GM10266 (cell line): ENCODE results near the gene LATS2.

Experiments used
- DNase-seq: peaks from one replicate; pipeline ENCODE4 v3.0.0; 2012; ENCODE audit errors: extremely low spot score
- CTCF ChIP-seq: IDR thresholded peaks from 2 replicates; pipeline ENCODE4 v1.5.1; 2012; ENCODE audit warnings: mild to moderate bottlenecking, low read depth; ENCODE audit not compliant: control insufficient read depth, insufficient read depth; ENCODE audit errors: missing control alignments

LATS2 gene

GRCh38 chr13:21061029-21061763, at the start of gene LATS2:
TSS of gene LATS2 (minus strand) at chr13:21061586. CDS start at chr13:21046026, 15,560 bp downstream.
- peak; percentile 93 for DNase-seq

GRCh38 chr13:21109168-21109567, 47.8 kb upstream of the LATS2 start:
- no peak for TF ChIP-seq CTCF
- no peak for DNase-seq

More at GRCh38 chr13:21061029-21061763, at the start of gene LATS2:
- TF ChIP-seq CTCF, result peak; percentile 28

GRCh38 chr13:21106089-21106488, 44.7 kb upstream of the LATS2 start:
- DNase-seq, result no peak
- no peak for TF ChIP-seq CTCF

GRCh38 chr13:21104199-21105019, 43.0 kb upstream of the LATS2 start:
- DNase-seq, result no peak
- TF ChIP-seq CTCF, result no peak

- no peak for DNase-seq
- TF ChIP-seq CTCF, result no peak
Observed at GRCh38 chr13:21101865-21102576, 40.6 kb upstream of the LATS2 start.

GRCh38 chr13:21100994-21101757, 39.8 kb upstream of the LATS2 start:
- TF ChIP-seq CTCF, result no peak
- DNase-seq, result no peak
